ENCODE results near the gene ATP10A. TPM values are rescaled to one million over a fixed set of nuclear protein-coding genes. Genes with fewer than 3 reads are reported as not detected.

ATP10A gene
- total RNA-seq, 1 donor from 2014 or later: 6.8 TPM

DNA sequence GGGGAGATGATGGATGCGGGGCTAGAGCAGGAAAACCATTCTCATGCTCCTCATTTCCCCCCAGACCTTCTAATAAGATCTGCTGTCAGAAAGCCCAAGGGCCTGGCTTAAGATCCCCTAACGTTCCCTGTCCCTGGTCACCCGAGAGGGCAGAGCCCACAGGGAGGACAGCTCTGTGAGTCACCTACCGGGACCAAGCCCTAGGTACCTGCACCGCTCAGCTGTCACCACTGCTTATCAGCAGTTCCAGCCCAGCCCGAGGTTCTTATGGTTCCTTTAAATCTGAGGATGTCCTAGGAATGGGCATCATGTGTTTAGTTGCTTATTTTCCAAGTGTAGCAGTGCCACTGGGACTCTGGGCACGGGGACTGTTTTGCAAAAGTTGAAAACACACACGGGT, 53.0 kb downstream of the ATP10A start:
- no peak overlapping the region for H3K27ac Mint-ChIP-seq (ENCODE audit: unreplicated experiment)
- H3K4me3 Mint-ChIP-seq: no peak overlapping the region
- no peaks in the 10 kb centered on the region for H3K27me3 Mint-ChIP-seq (ENCODE audit: low read depth)
- no peak for TF ChIP-seq CTCF (conservative IDR thresholded peaks at IDR 0.05)
- no peak for DNase-seq (ENCODE audit: low read depth, low spot score)
- H3K36me3 Mint-ChIP-seq (ENCODE audit: low read depth): no peaks in the 10 kb centered on the region
- H3K4me1 Mint-ChIP-seq: peaks cover 38% of the 10 kb centered on the region
- H3K9me3 Mint-ChIP-seq: no peaks in the 10 kb centered on the region

GRCh38 chr15:25807063-25807462, 56.1 kb downstream of the ATP10A start:
- TF ChIP-seq CTCF (conservative IDR thresholded peaks at IDR 0.05): no peak
- DNase-seq (ENCODE audit: low read depth, low spot score): no peak
- Mint-ChIP-seq H3K27ac (ENCODE audit: unreplicated experiment) (no peak overlapping the region), H3K4me3 (no peak overlapping the region), H3K36me3 (ENCODE audit: low read depth) (no peaks in the 10 kb centered on the region), H3K4me1 (peaks cover 26% of the 10 kb centered on the region), H3K27me3 (ENCODE audit: low read depth) (no peaks in the 10 kb centered on the region), H3K9me3 (no peaks in the 10 kb centered on the region)

- TF ChIP-seq CTCF (conservative IDR thresholded peaks at IDR 0.05): no peak
- Mint-ChIP-seq H3K27me3 (ENCODE audit: low read depth) (no peaks in the 10 kb centered on the region), H3K36me3 (ENCODE audit: low read depth) (no peaks in the 10 kb centered on the region), H3K27ac (ENCODE audit: unreplicated experiment) (no peak overlapping the region), H3K4me3 (no peak overlapping the region), H3K9me3 (no peaks in the 10 kb centered on the region), H3K4me1 (peaks cover 25% of the 10 kb centered on the region)
- no peak for DNase-seq (ENCODE audit: low read depth, low spot score)
Measured at GRCh38 chr15:25805031-25805430, 58.1 kb downstream of the ATP10A start.

- H3K36me3 Mint-ChIP-seq (ENCODE audit: low read depth): no peaks in the 10 kb centered on the region
- no peak for DNase-seq (ENCODE audit: low read depth, low spot score)
- no peak overlapping the region for H3K27ac Mint-ChIP-seq (ENCODE audit: unreplicated experiment)
- no peak for TF ChIP-seq CTCF (conservative IDR thresholded peaks at IDR 0.05)
- H3K4me3 Mint-ChIP-seq: no peak overlapping the region
- H3K27me3 Mint-ChIP-seq (ENCODE audit: low read depth): no peaks in the 10 kb centered on the region
- peaks cover 30% of the 10 kb centered on the region for H3K4me1 Mint-ChIP-seq
- H3K9me3 Mint-ChIP-seq: no peaks in the 10 kb centered on the region
Measured at GRCh38 chr15:25804451-25804850, 58.7 kb downstream of the ATP10A start.

- H3K4me1 Mint-ChIP-seq: peaks cover 36% of the 10 kb centered on the region
- H3K9me3 Mint-ChIP-seq: no peaks in the 10 kb centered on the region
- DNase-seq (ENCODE audit: low read depth, low spot score): no peak
- no peaks in the 10 kb centered on the region for H3K27me3 Mint-ChIP-seq (ENCODE audit: low read depth)
- H3K27ac Mint-ChIP-seq (ENCODE audit: unreplicated experiment): no peak overlapping the region
- TF ChIP-seq CTCF (conservative IDR thresholded peaks at IDR 0.05): no peak
- H3K36me3 Mint-ChIP-seq (ENCODE audit: low read depth): no peaks in the 10 kb centered on the region
- no peak overlapping the region for H3K4me3 Mint-ChIP-seq
Measured at GRCh38 chr15:25803541-25803940, 59.6 kb downstream of the ATP10A start.

GRCh38 chr15:25803036-25803435, 60.1 kb downstream of the ATP10A start:
- no peaks in the 10 kb centered on the region for H3K9me3 Mint-ChIP-seq
- H3K36me3 Mint-ChIP-seq (ENCODE audit: low read depth): no peaks in the 10 kb centered on the region
- TF ChIP-seq CTCF (conservative IDR thresholded peaks at IDR 0.05): no peak
- no peaks in the 10 kb centered on the region for H3K27me3 Mint-ChIP-seq (ENCODE audit: low read depth)
- no peak overlapping the region for H3K27ac Mint-ChIP-seq (ENCODE audit: unreplicated experiment)
- no peak for DNase-seq (ENCODE audit: low read depth, low spot score)
- H3K4me1 Mint-ChIP-seq: peaks cover 36% of the 10 kb centered on the region
- H3K4me3 Mint-ChIP-seq: no peak overlapping the region

Measured in neural crest cell (in vitro differentiated cells).